Measurements from ENCODE around the gene GDPD3. TPM values are rescaled to one million over a fixed set of nuclear protein-coding genes. Genes with fewer than 3 reads are reported as not detected.

Gene GDPD3
- total and polyA plus RNA-seq, 2 of the 13 experiments (the other 11 are each of a cell fraction or from before 2014, with no cell fraction given) = 18.7 to 20.6 TPM

GRCh38 chr16:30157214-30157613 lies 43.9 kb upstream of the GDPD3 start:
- Histone ChIP-seq H3K36me3 (replicated peaks in 1 of 2; ENCODE audit: control insufficient read depth in 1 of 2, insufficient read depth in 2 of 2, low read length in 2 of 2) (no peaks in the 10 kb centered on the region), H2AFZ (ENCODE audit: low read length) (no peak overlapping the region), H3K79me2 (ENCODE audit: insufficient read depth, low read length) (no peaks in the 10 kb centered on the region), H3K4me1 (ENCODE audit: insufficient read depth, low read length) (peaks cover 44% of the 10 kb centered on the region), H4K20me1 (ENCODE audit: insufficient read depth, low read length) (no peaks in the 10 kb centered on the region), H3K4me2 (ENCODE audit: low read depth, low read length) (no peak overlapping the region), H3K4me3 (replicated peaks in 1 of 3; ENCODE audit: insufficient read depth in 1 of 3, low read depth in 2 of 3, low read length in 3 of 3) (no peak overlapping the region), H3K9me3 (ENCODE audit: low read length) (no peaks in the 10 kb centered on the region), H3K27me3 (ENCODE audit: control insufficient read depth in 1 of 2, insufficient read depth in 2 of 2, low read length in 2 of 2) (no peaks in the 10 kb centered on the region), H3K9ac (ENCODE audit: insufficient read depth, low read depth, low read length) (no peak overlapping the region), H3K27ac (ENCODE audit: extremely low read length, insufficient read depth, low read length) (no peak overlapping the region)
- ChIA-PET CTCF (ENCODE audit: low intra/inter-chr PET ratio, low total read pairs) (no interaction called here), POLR2A (no interaction called here)
- intact Hi-C loops (cut with micrococcal nuclease; ENCODE audit: unreplicated experiment) (no loop called here), in situ Hi-C loops (cut with HindIII; ENCODE audit: extremely low pct_ligation_motif_present, low pct_unique_long_range_greater_than_20kb) (no loop called here)
- no peak for FAIRE-seq
- TF ChIP-seq NRL (CRISPR knock-in tag; IDR thresholded peaks at IDR 0.05; ENCODE audit: borderline replicate concordance) = no peak
- no peak for TF ChIP-seq TFAP4 (IDR thresholded peaks at IDR 0.05; ENCODE audit: borderline replicate concordance, low read depth)
- no peak for TF ChIP-seq ZNF547 (CRISPR knock-in tag; IDR thresholded peaks at IDR 0.05)
- 0 out of 2 replicates have a peak, but pooled peaks have one; percentile 17 for TF ChIP-seq HNF4A (CRISPR knock-in tag; IDR thresholded peaks at IDR 0.05)
- TF ChIP-seq ZNF121 (CRISPR knock-in tag; IDR thresholded peaks at IDR 0.05) = peak; percentile 94
- TF ChIP-seq ZMYM3 (CRISPR knock-in tag; IDR thresholded peaks at IDR 0.05) = peak; percentile 44; the same call in 1 of the 2 replicates
- peak; percentile 66 for TF ChIP-seq ZNF18 (CRISPR knock-in tag; IDR thresholded peaks at IDR 0.05; ENCODE audit: insufficient replicate concordance)
- TF ChIP-seq CREB1 (IDR thresholded peaks at IDR 0.05) = no peak
- no peak for TF ChIP-seq CREB1 (CRISPR knock-in tag; IDR thresholded peaks at IDR 0.05)
- DNase-seq (ENCODE audit: low spot score) = no peak
- no TSS peak for BruUV-seq (replicated peaks)
- ATAC-seq = no peak
- 12% methylated on average over 1 of the region's 1 CpG for WGBS (ENCODE audit: low lambda C conversion rate)

Measured in HepG2 (cell line).